ENCODE results near the gene SLCO2B1.

Gene SLCO2B1

GRCh38 chr11:75147191-75147874, 3.6 kb upstream of the SLCO2B1 start:
- no peaks in the 10 kb centered on the region for H3K36me3 ChIP-seq (replicated peaks in 1 of 2; ENCODE audit: control insufficient read depth in 2 of 2, insufficient read depth in 2 of 2, low read length in 2 of 2)
- H2BK5ac ChIP-seq (ENCODE audit: low read length), result no peak overlapping the region
- H3K9ac ChIP-seq (ENCODE audit: low read depth, low read length, poor library complexity), result peak overlapping the region; percentile 9
- no peak overlapping the region for H3K4me2 ChIP-seq (ENCODE audit: insufficient read depth, low read length, poor library complexity, severe bottlenecking)
- H3K14ac ChIP-seq (ENCODE audit: low read length), result no peak overlapping the region
- H4K8ac ChIP-seq (ENCODE audit: low read depth, low read length), result no peak overlapping the region
- no peaks in the 10 kb centered on the region for H3K79me1 ChIP-seq (ENCODE audit: low read depth, low read length)
- H4K91ac ChIP-seq (ENCODE audit: low read depth, low read length, poor library complexity), result peak overlapping the region; percentile 56
- peak overlapping the region; percentile 12 for H2AK5ac ChIP-seq (ENCODE audit: low read depth, low read length)
- no peak overlapping the region for H2BK120ac ChIP-seq (ENCODE audit: low read depth, low read length)
- H3K4me3 ChIP-seq (ENCODE audit: low read length in 2 of 2), result no peak overlapping the region
- H2BK12ac ChIP-seq (ENCODE audit: low read length), result no peak overlapping the region
- H3K4ac ChIP-seq (ENCODE audit: low read length), result no peak overlapping the region
- H3K9me3 ChIP-seq (replicated peaks in 1 of 2; ENCODE audit: control insufficient read depth in 2 of 2, insufficient read depth in 1 of 2, low read depth in 1 of 2, low read length in 2 of 2), result no peaks in the 10 kb centered on the region
- peak overlapping the region; percentile 64 for H3K18ac ChIP-seq (ENCODE audit: low read length)
- no peak for DNase-seq (ENCODE audit: low spot score)
- H3K27ac ChIP-seq (replicated peaks; ENCODE audit: low read length), result no peak overlapping the region
- no peak overlapping the region for H2BK15ac ChIP-seq (ENCODE audit: low read length)
- H3K4me1 ChIP-seq (ENCODE audit: control insufficient read depth in 2 of 2, insufficient read depth in 1 of 2, low read depth in 1 of 2, low read length in 2 of 2), result peaks cover 0 to 2% of the 10 kb centered on the region in 2 donors
- H3K23ac ChIP-seq (ENCODE audit: low read depth, low read length, poor library complexity), result peak overlapping the region; percentile 37
- WGBS, 2 donors (ENCODE audit: extremely low coverage in 2 of 2, insufficient read length in 2 of 2, insufficient replicate concordance in 1 of 2), result no CpG with 5 or more reads among the region's 7 CpGs
- no peak overlapping the region for H2AFZ ChIP-seq (ENCODE audit: low read length)
- H3K27me3 ChIP-seq (ENCODE audit: control insufficient read depth in 3 of 3, insufficient read depth in 3 of 3, low read depth in 1 of 3, low read length in 3 of 3), result no peaks in the 10 kb centered on the region

- Histone ChIP-seq H3K4me1 (ENCODE audit: control insufficient read depth in 2 of 2, insufficient read depth in 1 of 2, low read depth in 1 of 2, low read length in 2 of 2) (peaks cover 0 to 2% of the 10 kb centered on the region in 2 donors), H3K18ac (ENCODE audit: low read length) (peak overlapping the region; percentile 40), H3K36me3 (replicated peaks in 1 of 2; ENCODE audit: control insufficient read depth in 2 of 2, insufficient read depth in 2 of 2, low read length in 2 of 2) (no peaks in the 10 kb centered on the region), H3K79me1 (ENCODE audit: low read depth, low read length) (no peaks in the 10 kb centered on the region), H2BK15ac (ENCODE audit: low read length) (no peak overlapping the region), H4K8ac (ENCODE audit: low read depth, low read length) (no peak overlapping the region), H3K4me3 (ENCODE audit: low read length in 2 of 2) (no peak overlapping the region), H4K91ac (ENCODE audit: low read depth, low read length, poor library complexity) (peak overlapping the region; percentile 56), H2AFZ (ENCODE audit: low read length) (no peak overlapping the region), H2BK120ac (ENCODE audit: low read depth, low read length) (no peak overlapping the region), H3K9me3 (replicated peaks in 1 of 2; ENCODE audit: control insufficient read depth in 2 of 2, insufficient read depth in 1 of 2, low read depth in 1 of 2, low read length in 2 of 2) (no peaks in the 10 kb centered on the region), H3K27ac (replicated peaks; ENCODE audit: low read length) (no peak overlapping the region), H2BK5ac (ENCODE audit: low read length) (no peak overlapping the region), H3K27me3 (ENCODE audit: control insufficient read depth in 3 of 3, insufficient read depth in 3 of 3, low read depth in 1 of 3, low read length in 3 of 3) (no peaks in the 10 kb centered on the region), H3K23ac (ENCODE audit: low read depth, low read length, poor library complexity) (peak overlapping the region; percentile 37), H2AK5ac (ENCODE audit: low read depth, low read length) (no peak overlapping the region), H3K9ac (ENCODE audit: low read depth, low read length, poor library complexity) (no peak overlapping the region), H3K4me2 (ENCODE audit: insufficient read depth, low read length, poor library complexity, severe bottlenecking) (no peak overlapping the region), H3K4ac (ENCODE audit: low read length) (no peak overlapping the region), H3K14ac (ENCODE audit: low read length) (no peak overlapping the region), H2BK12ac (ENCODE audit: low read length) (no peak overlapping the region)
- no CpG with 5 or more reads among the region's 9 CpGs for WGBS, 2 donors (ENCODE audit: extremely low coverage in 2 of 2, insufficient read length in 2 of 2, insufficient replicate concordance in 1 of 2)
- DNase-seq (ENCODE audit: low spot score), result no peak
Observed at GRCh38 chr11:75147875-75148263, 3.0 kb upstream of the SLCO2B1 start.

GRCh38 chr11:75148436-75148983, 2.4 kb upstream of the SLCO2B1 start:
- no peak overlapping the region for H2BK5ac ChIP-seq (ENCODE audit: low read length)
- no peak overlapping the region for H2AFZ ChIP-seq (ENCODE audit: low read length)
- H2BK12ac ChIP-seq (ENCODE audit: low read length), result no peak overlapping the region
- no peak overlapping the region for H3K23ac ChIP-seq (ENCODE audit: low read depth, low read length, poor library complexity)
- H3K4me1 ChIP-seq (ENCODE audit: control insufficient read depth in 2 of 2, insufficient read depth in 1 of 2, low read depth in 1 of 2, low read length in 2 of 2), result peaks cover 0 to 2% of the 10 kb centered on the region in 2 donors
- no peak overlapping the region for H4K8ac ChIP-seq (ENCODE audit: low read depth, low read length)
- H3K9ac ChIP-seq (ENCODE audit: low read depth, low read length, poor library complexity), result no peak overlapping the region
- H3K4me3 ChIP-seq (ENCODE audit: low read length in 2 of 2), result no peak overlapping the region
- H2BK15ac ChIP-seq (ENCODE audit: low read length), result no peak overlapping the region
- no peak overlapping the region for H4K91ac ChIP-seq (ENCODE audit: low read depth, low read length, poor library complexity)
- no peak overlapping the region for H3K27ac ChIP-seq (replicated peaks; ENCODE audit: low read length)
- no peak for DNase-seq (ENCODE audit: low spot score)
- H3K36me3 ChIP-seq (replicated peaks in 1 of 2; ENCODE audit: control insufficient read depth in 2 of 2, insufficient read depth in 2 of 2, low read length in 2 of 2), result no peaks in the 10 kb centered on the region
- H3K9me3 ChIP-seq (replicated peaks in 1 of 2; ENCODE audit: control insufficient read depth in 2 of 2, insufficient read depth in 1 of 2, low read depth in 1 of 2, low read length in 2 of 2), result no peaks in the 10 kb centered on the region
- no peak overlapping the region for H2BK120ac ChIP-seq (ENCODE audit: low read depth, low read length)
- H3K27me3 ChIP-seq (ENCODE audit: control insufficient read depth in 3 of 3, insufficient read depth in 3 of 3, low read depth in 1 of 3, low read length in 3 of 3), result no peaks in the 10 kb centered on the region
- no peaks in the 10 kb centered on the region for H3K79me1 ChIP-seq (ENCODE audit: low read depth, low read length)
- no peak overlapping the region for H3K4me2 ChIP-seq (ENCODE audit: insufficient read depth, low read length, poor library complexity, severe bottlenecking)
- H3K4ac ChIP-seq (ENCODE audit: low read length), result no peak overlapping the region
- no peak overlapping the region for H2AK5ac ChIP-seq (ENCODE audit: low read depth, low read length)
- no CpG with 5 or more reads among the region's 6 CpGs for WGBS, 2 donors (ENCODE audit: extremely low coverage in 2 of 2, insufficient read length in 2 of 2, insufficient replicate concordance in 1 of 2)
- no peak overlapping the region for H3K18ac ChIP-seq (ENCODE audit: low read length)
- no peak overlapping the region for H3K14ac ChIP-seq (ENCODE audit: low read length)

GRCh38 chr11:75149766-75150465, 991 bp upstream of the SLCO2B1 start:
- H3K79me1 ChIP-seq (ENCODE audit: low read depth, low read length), result no peaks in the 10 kb centered on the region
- no peaks in the 10 kb centered on the region for H3K27me3 ChIP-seq (ENCODE audit: control insufficient read depth in 3 of 3, insufficient read depth in 3 of 3, low read depth in 1 of 3, low read length in 3 of 3)
- H3K4me3 ChIP-seq (ENCODE audit: low read length in 2 of 2), result no peak overlapping the region
- no peak overlapping the region for H4K8ac ChIP-seq (ENCODE audit: low read depth, low read length)
- no peaks in the 10 kb centered on the region for H3K36me3 ChIP-seq (replicated peaks in 1 of 2; ENCODE audit: control insufficient read depth in 2 of 2, insufficient read depth in 2 of 2, low read length in 2 of 2)
- H4K91ac ChIP-seq (ENCODE audit: low read depth, low read length, poor library complexity), result no peak overlapping the region
- H3K23ac ChIP-seq (ENCODE audit: low read depth, low read length, poor library complexity), result no peak overlapping the region
- no peaks in the 10 kb centered on the region for H3K9me3 ChIP-seq (replicated peaks in 1 of 2; ENCODE audit: control insufficient read depth in 2 of 2, insufficient read depth in 1 of 2, low read depth in 1 of 2, low read length in 2 of 2)
- WGBS, 2 donors (ENCODE audit: extremely low coverage in 2 of 2, insufficient read length in 2 of 2, insufficient replicate concordance in 1 of 2), result no CpG with 5 or more reads among the region's 4 CpGs
- no peak for DNase-seq (ENCODE audit: low spot score)
- H3K27ac ChIP-seq (replicated peaks; ENCODE audit: low read length), result no peak overlapping the region
- peaks cover 3 to 4% of the 10 kb centered on the region in 2 donors for H3K4me1 ChIP-seq (ENCODE audit: control insufficient read depth in 2 of 2, insufficient read depth in 1 of 2, low read depth in 1 of 2, low read length in 2 of 2)
- no peak overlapping the region for H3K4ac ChIP-seq (ENCODE audit: low read length)
- no peak overlapping the region for H2BK120ac ChIP-seq (ENCODE audit: low read depth, low read length)
- no peak overlapping the region for H2AK5ac ChIP-seq (ENCODE audit: low read depth, low read length)
- H3K18ac ChIP-seq (ENCODE audit: low read length), result no peak overlapping the region
- no peak overlapping the region for H3K9ac ChIP-seq (ENCODE audit: low read depth, low read length, poor library complexity)
- peak overlapping the region; percentile 31 for H2BK15ac ChIP-seq (ENCODE audit: low read length)
- no peak overlapping the region for H2BK5ac ChIP-seq (ENCODE audit: low read length)
- no peak overlapping the region for H3K14ac ChIP-seq (ENCODE audit: low read length)
- no peak overlapping the region for H2AFZ ChIP-seq (ENCODE audit: low read length)
- H3K4me2 ChIP-seq (ENCODE audit: insufficient read depth, low read length, poor library complexity, severe bottlenecking), result no peak overlapping the region
- H2BK12ac ChIP-seq (ENCODE audit: low read length), result no peak overlapping the region

All from neuronal stem cell (in vitro differentiated cells).